Erythroblast (primary cell): ENCODE results near the gene DLG3.

ENCODE experiments used
- GATA1 ChIP-seq: IDR thresholded peaks from 2 replicates; pipeline ENCODE4 v1.6.1; 2011; ENCODE audit warnings: low read depth, mild to moderate bottlenecking, control low read depth, low read length, moderate library complexity
- POLR2A ChIP-seq: IDR thresholded peaks from 2 replicates; pipeline ENCODE4 v1.6.1; 2011; ENCODE audit warnings: mild to moderate bottlenecking, low read length

DNA sequence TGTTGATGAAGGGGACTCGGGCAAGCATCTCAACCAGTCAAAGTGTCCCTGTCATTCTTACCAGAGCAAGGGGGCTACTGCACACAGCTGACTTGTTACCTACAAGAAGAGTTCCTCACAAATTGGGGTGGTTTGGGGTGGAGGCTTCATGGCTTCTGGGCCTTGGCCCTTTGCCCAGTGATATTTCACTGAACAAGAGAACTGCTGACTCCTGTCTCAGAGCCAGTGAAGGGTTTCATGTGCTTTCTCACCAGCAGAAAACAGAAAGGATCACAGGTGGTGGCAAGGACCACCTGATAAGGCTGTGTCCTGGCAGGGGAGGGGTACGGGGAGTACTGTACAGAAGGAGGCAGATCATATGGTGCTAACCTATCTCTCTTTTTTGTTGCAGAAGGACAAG, 53.5 kb downstream of the DLG3 start:
- no peak for TF ChIP-seq GATA1
- no peak for TF ChIP-seq POLR2A
